ENCODE data around the gene CT47B1. TPM values are rescaled to one million over a fixed set of nuclear protein-coding genes. Genes with fewer than 3 reads are reported as not detected.
"Not testable (repeated sequence)": the region's sequence is repeated elsewhere in the genome, so short reads cannot be mapped to it uniquely, and the experiment has no call there.

CT47B1 gene
- total RNA-seq, 1 experiment from 2014 or later, result not detected

DNA sequence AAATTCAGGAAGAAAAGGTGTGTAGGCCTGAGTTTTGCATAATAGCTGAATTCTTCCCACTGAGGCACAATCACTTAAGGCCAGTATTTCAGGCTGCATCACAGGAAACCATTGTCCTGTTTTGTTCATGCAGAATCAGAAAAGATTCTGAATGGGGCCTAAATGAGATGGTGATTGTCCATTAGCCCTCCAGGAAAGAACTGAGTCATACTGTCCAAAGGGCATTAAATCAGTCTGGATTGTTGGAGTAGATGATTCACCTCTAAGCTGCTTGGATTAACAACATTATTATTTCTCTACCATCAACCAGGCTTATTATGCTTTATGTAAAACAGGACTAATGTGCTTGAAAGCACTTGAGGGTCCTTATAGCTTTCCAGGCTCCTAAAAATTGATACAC is 36.2 kb downstream of the CT47B1 start:
- DNase-seq, result no peak
- no peak overlapping the region for H2AK5ac ChIP-seq (ENCODE audit: insufficient read length, low read length)
- Mint-ChIP-seq H3K9me3 (peaks cover 47 to 69% of the 10 kb centered on the region in 2 experiments), H3K27ac (no peak overlapping the region), H3K4me1 (no peaks in the 10 kb centered on the region), H3K36me3 (ENCODE audit: insufficient read depth in 1 of 3, low read depth in 3 of 3) (no peaks in the 10 kb centered on the region; a peak in 2 of 7 replicates), H3K27me3 (ENCODE audit: low read depth) (peaks cover 90% of the 10 kb centered on the region), H3K4me3 (no peak overlapping the region)
- H2BK20ac ChIP-seq (ENCODE audit: low read depth, low read length, poor library complexity, severe bottlenecking), result no peak overlapping the region
- H2BK120ac ChIP-seq (ENCODE audit: low read depth, low read length, poor library complexity, severe bottlenecking), result no peak overlapping the region
- H3K56ac ChIP-seq (ENCODE audit: insufficient read length, low read depth, low read length), result no peak overlapping the region
- H2BK5ac ChIP-seq (ENCODE audit: insufficient read length, low read length), result no peak overlapping the region
- H3K4ac ChIP-seq (ENCODE audit: low read depth, low read length), result no peak overlapping the region
- no peak overlapping the region for H2BK15ac ChIP-seq (ENCODE audit: low read depth, low read length)
- H3K79me1 ChIP-seq (ENCODE audit: insufficient read depth, low read depth, low read length, poor library complexity, severe bottlenecking), result no peaks in the 10 kb centered on the region
- H3K4me1 ChIP-seq (ENCODE audit: insufficient read depth, low read length), result no peaks in the 10 kb centered on the region
- no peak overlapping the region for H3K9ac ChIP-seq (ENCODE audit: extremely low read depth, insufficient read length, low read length)
- no peak overlapping the region for H4K91ac ChIP-seq (ENCODE audit: insufficient read length, low read depth, low read length)
- H2BK12ac ChIP-seq (ENCODE audit: insufficient read length, low read depth, low read length), result no peak overlapping the region
- H3T11ph ChIP-seq (ENCODE audit: low read length), result no peak overlapping the region
- no peak overlapping the region for H2AFZ ChIP-seq (ENCODE audit: low read length)
- no peak overlapping the region for H3K4me2 ChIP-seq (ENCODE audit: insufficient read depth, insufficient read length, low read length)
- H3K23me2 ChIP-seq (ENCODE audit: insufficient read length, low read depth, low read length, poor library complexity, severe bottlenecking), result no peaks in the 10 kb centered on the region
- H3K27ac ChIP-seq (ENCODE audit: insufficient read length, low read depth, low read length), result no peak overlapping the region
- H4K5ac ChIP-seq (ENCODE audit: insufficient read length, low read depth, low read length), result no peak overlapping the region
- H4K20me1 ChIP-seq (ENCODE audit: control insufficient read depth, insufficient read depth, insufficient read length), result no peaks in the 10 kb centered on the region
- no peak for TF ChIP-seq CTCF (conservative IDR thresholded peaks at IDR 0.05)
- no peak overlapping the region for H3K18ac ChIP-seq (ENCODE audit: insufficient read length, low read depth, low read length)
- H3K27me3 ChIP-seq (ENCODE audit: insufficient read depth, low read length), result no peaks in the 10 kb centered on the region
- H3K9me3 ChIP-seq (ENCODE audit: control insufficient read depth, low read depth, low read length), result peaks cover 25% of the 10 kb centered on the region
- H3K14ac ChIP-seq (ENCODE audit: insufficient read depth, low read length), result no peak overlapping the region
- no peak overlapping the region for H4K8ac ChIP-seq (replicated peaks; ENCODE audit: insufficient read length, low read depth, low read length)
- no peaks in the 10 kb centered on the region for H3K79me2 ChIP-seq (ENCODE audit: insufficient read depth, low read length)
- H3K23ac ChIP-seq (ENCODE audit: insufficient read length, low read depth, low read length), result no peak overlapping the region

DNA sequence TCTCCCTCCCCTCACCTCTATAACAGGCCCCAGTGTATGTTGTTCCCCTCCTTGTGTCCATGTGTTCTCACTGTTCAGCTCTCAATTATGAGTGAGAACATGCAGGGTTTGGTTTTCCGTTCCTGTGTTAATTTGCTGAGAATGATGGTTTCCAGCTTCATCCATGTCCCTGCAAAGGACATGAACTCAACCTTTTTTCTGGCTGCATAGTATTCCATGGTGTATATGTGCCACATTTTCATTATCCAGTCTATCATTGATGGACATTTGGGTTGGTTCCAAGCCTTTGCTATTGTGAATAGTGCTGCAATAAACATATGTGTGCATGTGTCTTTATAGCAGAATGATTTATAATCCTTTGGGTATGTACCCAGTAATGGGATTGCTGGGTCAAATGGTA is 48.5 kb downstream of the CT47B1 start:
- not testable (repeated sequence) for H3K56ac ChIP-seq (ENCODE audit: insufficient read length, low read depth, low read length); H2BK5ac ChIP-seq (ENCODE audit: insufficient read length, low read length); H2AFZ ChIP-seq (ENCODE audit: low read length); H2AK5ac ChIP-seq (ENCODE audit: insufficient read length, low read length); DNase-seq; H2BK15ac ChIP-seq (ENCODE audit: low read depth, low read length); H3K4me1 ChIP-seq (ENCODE audit: insufficient read depth, low read length); H3K4me3 Mint-ChIP-seq; H3K27ac Mint-ChIP-seq; H4K20me1 ChIP-seq (ENCODE audit: control insufficient read depth, insufficient read depth, insufficient read length); H2BK12ac ChIP-seq (ENCODE audit: insufficient read length, low read depth, low read length); H3K36me3 Mint-ChIP-seq (ENCODE audit: insufficient read depth in 1 of 3, low read depth in 3 of 3); H3K4ac ChIP-seq (ENCODE audit: low read depth, low read length); H3K27me3 ChIP-seq (ENCODE audit: insufficient read depth, low read length); H2BK120ac ChIP-seq (ENCODE audit: low read depth, low read length, poor library complexity, severe bottlenecking); H3K23ac ChIP-seq (ENCODE audit: insufficient read length, low read depth, low read length); H3T11ph ChIP-seq (ENCODE audit: low read length); H3K18ac ChIP-seq (ENCODE audit: insufficient read length, low read depth, low read length); H4K91ac ChIP-seq (ENCODE audit: insufficient read length, low read depth, low read length); H3K4me1 Mint-ChIP-seq; H3K79me1 ChIP-seq (ENCODE audit: insufficient read depth, low read depth, low read length, poor library complexity, severe bottlenecking); H3K79me2 ChIP-seq (ENCODE audit: insufficient read depth, low read length); H4K8ac ChIP-seq (replicated peaks; ENCODE audit: insufficient read length, low read depth, low read length); H3K14ac ChIP-seq (ENCODE audit: insufficient read depth, low read length); H3K27ac ChIP-seq (ENCODE audit: insufficient read length, low read depth, low read length); H3K23me2 ChIP-seq (ENCODE audit: insufficient read length, low read depth, low read length, poor library complexity, severe bottlenecking); H2BK20ac ChIP-seq (ENCODE audit: low read depth, low read length, poor library complexity, severe bottlenecking); H3K9ac ChIP-seq (ENCODE audit: extremely low read depth, insufficient read length, low read length); H3K4me2 ChIP-seq (ENCODE audit: insufficient read depth, insufficient read length, low read length); H4K5ac ChIP-seq (ENCODE audit: insufficient read length, low read depth, low read length)
- Mint-ChIP-seq H3K9me3 (peaks cover 69 to 72% of the 10 kb centered on the region in 2 experiments), H3K27me3 (ENCODE audit: low read depth) (peaks cover 100% of the 10 kb centered on the region)
- WGBS (ENCODE audit: extremely low coverage, insufficient read length, low lambda C conversion rate), result no CpG with 5 or more reads among the region's 1 CpG
- H3K9me3 ChIP-seq (ENCODE audit: control insufficient read depth, low read depth, low read length), result peaks cover 18% of the 10 kb centered on the region
